Left ventricle myocardium inferior (tissue), 1 donor: ENCODE measurements around the gene RAI14. TPM values are rescaled to one million over a fixed set of nuclear protein-coding genes. Genes with fewer than 3 reads are reported as not detected.

ENCODE experiments used
- DNase-seq: peaks from one replicate; pipeline ENCODE4 v3.0.0-alpha.2; 2020
- H3K27ac ChIP-seq: fragments of 200-600 bp; replicated peaks from 2 replicates; pipeline ENCODE4 v1.8.0; 2021
- H3K27me3 ChIP-seq: fragments of 200-600 bp; 2 replicates; pipeline ENCODE4 v1.8.0; 2021; ENCODE audit warnings: low read depth
- H3K36me3 ChIP-seq: fragments of 200-600 bp; 2 replicates; pipeline ENCODE4 v1.8.0; 2021
- H3K4me1 ChIP-seq: fragments of 200-600 bp; 2 replicates; pipeline ENCODE4 v1.8.0; 2021
- H3K4me3 ChIP-seq: fragments of 200-600 bp; 2 replicates; pipeline ENCODE4 v1.8.0; 2021; ENCODE audit warnings: mild to moderate bottlenecking, moderate library complexity
- H3K9me3 ChIP-seq: fragments of 200-600 bp; replicated peaks from 2 replicates; pipeline ENCODE4 v1.8.0; 2021
- intact Hi-C: fragments of 100-400 bp; cut with micrococcal nuclease; formaldehyde crosslinking; loops from one replicate; pipeline ENCODE4 v1.11.0; 2022
- total RNA-seq: library from RNA; stranded (reverse); fragmentation: NEBNext Ultra II Directional; extraction: Animal tissue kit (Norgen Biotek cat#: 25700); gene quantifications from one replicate; pipeline ENCODE4 v1.2.1, GENCODE V29; 2021
- TF ChIP-seq, protein P1 (sequence below): fragments of 200-600 bp; IDR thresholded peaks from 2 replicates; pipeline ENCODE4 v1.8.0; 2021; ENCODE audit warnings: antibody characterized with exemption, mild to moderate bottlenecking, borderline replicate concordance
- donor health status: DM: no; HTN: yes; CAD: no; lungs with severe emphysema.

The RAI14 gene
- total RNA-seq, 1 donor from 2014 or later = 6.7 TPM

DNA sequence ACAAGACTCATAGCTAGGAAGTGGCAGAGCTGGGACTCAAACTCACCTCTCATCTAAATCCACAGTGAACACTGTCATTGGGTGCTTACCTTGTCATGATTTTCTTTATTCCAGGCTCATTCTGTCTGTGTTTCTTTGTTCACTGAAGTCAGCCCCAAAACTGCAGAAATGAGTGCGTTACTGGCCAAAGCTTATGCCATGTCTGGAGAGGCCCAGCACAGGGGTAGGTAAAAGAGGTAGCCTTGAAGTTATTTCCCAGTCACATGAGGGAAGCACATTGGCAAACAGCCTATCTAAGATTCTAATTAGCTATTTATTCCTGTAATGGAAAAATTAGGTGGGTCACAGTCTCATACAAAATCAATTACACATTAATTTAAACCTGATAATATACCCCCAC is 212.7 kb downstream of the RAI14 start:
- intact Hi-C loops = no loop called here
- DNase-seq = no peak
- H3K36me3 ChIP-seq = no peaks in the 10 kb centered on the region
- H3K9me3 ChIP-seq = no peaks in the 10 kb centered on the region
- no peaks in the 10 kb centered on the region for H3K4me1 ChIP-seq
- no peaks in the 10 kb centered on the region for H3K27me3 ChIP-seq
- no peak overlapping the region for H3K27ac ChIP-seq
- H3K4me3 ChIP-seq = no peak overlapping the region
- TF ChIP-seq, protein P1, sequence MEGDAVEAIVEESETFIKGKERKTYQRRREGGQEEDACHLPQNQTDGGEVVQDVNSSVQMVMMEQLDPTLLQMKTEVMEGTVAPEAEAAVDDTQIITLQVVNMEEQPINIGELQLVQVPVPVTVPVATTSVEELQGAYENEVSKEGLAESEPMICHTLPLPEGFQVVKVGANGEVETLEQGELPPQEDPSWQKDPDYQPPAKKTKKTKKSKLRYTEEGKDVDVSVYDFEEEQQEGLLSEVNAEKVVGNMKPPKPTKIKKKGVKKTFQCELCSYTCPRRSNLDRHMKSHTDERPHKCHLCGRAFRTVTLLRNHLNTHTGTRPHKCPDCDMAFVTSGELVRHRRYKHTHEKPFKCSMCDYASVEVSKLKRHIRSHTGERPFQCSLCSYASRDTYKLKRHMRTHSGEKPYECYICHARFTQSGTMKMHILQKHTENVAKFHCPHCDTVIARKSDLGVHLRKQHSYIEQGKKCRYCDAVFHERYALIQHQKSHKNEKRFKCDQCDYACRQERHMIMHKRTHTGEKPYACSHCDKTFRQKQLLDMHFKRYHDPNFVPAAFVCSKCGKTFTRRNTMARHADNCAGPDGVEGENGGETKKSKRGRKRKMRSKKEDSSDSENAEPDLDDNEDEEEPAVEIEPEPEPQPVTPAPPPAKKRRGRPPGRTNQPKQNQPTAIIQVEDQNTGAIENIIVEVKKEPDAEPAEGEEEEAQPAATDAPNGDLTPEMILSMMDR = no peak

DNA sequence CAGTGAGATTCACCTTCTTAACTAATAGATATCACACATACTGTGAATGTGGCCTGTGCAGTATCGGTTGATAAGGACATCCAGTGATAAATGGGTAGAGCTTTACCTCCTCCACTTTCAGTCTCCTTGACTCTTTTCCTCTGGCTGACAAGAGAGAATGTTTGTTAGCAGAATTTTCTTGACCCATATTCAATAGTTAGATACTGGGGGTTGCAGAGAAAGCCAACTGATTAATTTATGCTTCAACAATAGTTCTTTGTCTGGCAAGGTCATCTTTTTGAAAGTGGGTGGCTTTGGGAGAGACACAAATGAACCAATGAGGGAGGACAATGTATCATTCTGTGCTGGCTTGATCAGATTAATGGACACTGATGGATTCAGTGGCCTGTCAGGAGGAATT is 213.1 kb downstream of the RAI14 start:
- Histone ChIP-seq H3K27me3 (no peaks in the 10 kb centered on the region), H3K4me1 (no peaks in the 10 kb centered on the region), H3K9me3 (no peaks in the 10 kb centered on the region), H3K4me3 (no peak overlapping the region), H3K36me3 (no peaks in the 10 kb centered on the region), H3K27ac (no peak overlapping the region)
- TF ChIP-seq, protein P1 = no peak
- intact Hi-C loops = no loop called here
- DNase-seq = no peak

GRCh38 chr5:34870382-34870781 is 214.3 kb downstream of the RAI14 start:
- no peak for DNase-seq
- no peaks in the 10 kb centered on the region for H3K36me3 ChIP-seq
- no peaks in the 10 kb centered on the region for H3K4me1 ChIP-seq
- H3K4me3 ChIP-seq = no peak overlapping the region
- peaks cover 7% of the 10 kb centered on the region for H3K9me3 ChIP-seq
- intact Hi-C loops = no loop called here
- TF ChIP-seq, protein P1 = no peak
- H3K27ac ChIP-seq = no peak overlapping the region
- no peaks in the 10 kb centered on the region for H3K27me3 ChIP-seq

- DNase-seq = no peak
- H3K9me3 ChIP-seq = peaks cover 42% of the 10 kb centered on the region
- TF ChIP-seq, protein P1 = no peak
- intact Hi-C loops = no loop called here
- no peak overlapping the region for H3K27ac ChIP-seq
- H3K27me3 ChIP-seq = no peaks in the 10 kb centered on the region
- no peak overlapping the region for H3K4me3 ChIP-seq
- H3K4me1 ChIP-seq = no peaks in the 10 kb centered on the region
- H3K36me3 ChIP-seq = no peaks in the 10 kb centered on the region
These were observed 220.1 kb downstream of the RAI14 start for GRCh38 chr5:34876275-34876674.

GRCh38 chr5:34881246-34881645 is 225.1 kb downstream of the RAI14 start:
- H3K4me1 ChIP-seq = no peaks in the 10 kb centered on the region
- no peak overlapping the region for H3K4me3 ChIP-seq
- H3K9me3 ChIP-seq = peaks cover 26% of the 10 kb centered on the region
- intact Hi-C loops = no loop called here
- no peaks in the 10 kb centered on the region for H3K36me3 ChIP-seq
- no peak for DNase-seq
- no peak overlapping the region for H3K27ac ChIP-seq
- H3K27me3 ChIP-seq = no peaks in the 10 kb centered on the region
- TF ChIP-seq, protein P1 = no peak

Other genes with a start within 250 kb of the RAI14 start
- not detected for gene TTC23L, start 182.8 kb downstream of the RAI14 start, total RNA-seq